ENCODE results near the gene MAVS.

The MAVS gene

GRCh38 chr20:3800256-3800877 is 46.3 kb upstream of the MAVS start:
- H3K9me3 Mint-ChIP-seq = no peaks in the 10 kb centered on the region
- peak overlapping the region in 2 of 3 experiments; percentile 44 to 49 for H3K4me3 Mint-ChIP-seq
- H3K27me3 Mint-ChIP-seq (ENCODE audit: low read depth) = peaks cover 4% of the 10 kb centered on the region
- TF ChIP-seq CTCF (IDR thresholded peaks at IDR 0.05; ENCODE audit: unreplicated experiment in 3 of 3) = no peak
- peak overlapping the region; percentile 97 to 99 (median 98) for H3K27ac Mint-ChIP-seq
- peaks cover 26% of the 10 kb centered on the region for H3K36me3 Mint-ChIP-seq (ENCODE audit: low read depth)
- H3K4me1 Mint-ChIP-seq = peaks cover 73% of the 10 kb centered on the region

- H3K4me3 Mint-ChIP-seq = no peak overlapping the region
- peaks cover 29% of the 10 kb centered on the region for H3K36me3 Mint-ChIP-seq (ENCODE audit: low read depth)
- TF ChIP-seq CTCF (IDR thresholded peaks at IDR 0.05; ENCODE audit: unreplicated experiment in 3 of 3) = no peak
- peaks cover 4% of the 10 kb centered on the region for H3K27me3 Mint-ChIP-seq (ENCODE audit: low read depth)
- no peaks in the 10 kb centered on the region for H3K9me3 Mint-ChIP-seq
- peak overlapping the region in 1 of 3 experiments; percentile 97 for H3K27ac Mint-ChIP-seq
- peaks cover 73% of the 10 kb centered on the region for H3K4me1 Mint-ChIP-seq
Measured at GRCh38 chr20:3800878-3801260, 45.8 kb upstream of the MAVS start.

- peak overlapping the region in 1 of 3 experiments; percentile 97 for H3K27ac Mint-ChIP-seq
- peaks cover 33% of the 10 kb centered on the region for H3K36me3 Mint-ChIP-seq (ENCODE audit: low read depth)
- peaks cover 4% of the 10 kb centered on the region for H3K27me3 Mint-ChIP-seq (ENCODE audit: low read depth)
- no peak overlapping the region for H3K4me3 Mint-ChIP-seq
- no peaks in the 10 kb centered on the region for H3K9me3 Mint-ChIP-seq
- TF ChIP-seq CTCF (IDR thresholded peaks at IDR 0.05; ENCODE audit: unreplicated experiment in 3 of 3) = no peak
- H3K4me1 Mint-ChIP-seq = peaks cover 70% of the 10 kb centered on the region
Measured at GRCh38 chr20:3801299-3801698, 45.3 kb upstream of the MAVS start.

GRCh38 chr20:3801846-3802245 is 44.8 kb upstream of the MAVS start:
- Mint-ChIP-seq H3K36me3 (ENCODE audit: low read depth) (peaks cover 33% of the 10 kb centered on the region), H3K27me3 (ENCODE audit: low read depth) (peaks cover 4% of the 10 kb centered on the region), H3K9me3 (no peaks in the 10 kb centered on the region), H3K4me1 (peaks cover 70% of the 10 kb centered on the region), H3K27ac (no peak overlapping the region), H3K4me3 (no peak overlapping the region)
- no peak for TF ChIP-seq CTCF (IDR thresholded peaks at IDR 0.05; ENCODE audit: unreplicated experiment in 3 of 3)

- H3K27ac Mint-ChIP-seq = peak overlapping the region in 2 of 3 experiments; percentile 59 to 74
- no peak for TF ChIP-seq CTCF (IDR thresholded peaks at IDR 0.05; ENCODE audit: unreplicated experiment in 3 of 3)
- H3K9me3 Mint-ChIP-seq = no peaks in the 10 kb centered on the region
- H3K4me1 Mint-ChIP-seq = peaks cover 70% of the 10 kb centered on the region
- peak overlapping the region in 2 of 3 experiments; percentile 32 to 53 for H3K4me3 Mint-ChIP-seq
- H3K36me3 Mint-ChIP-seq (ENCODE audit: low read depth) = peaks cover 33% of the 10 kb centered on the region
- H3K27me3 Mint-ChIP-seq (ENCODE audit: low read depth) = peaks cover 4% of the 10 kb centered on the region
Measured at GRCh38 chr20:3802524-3803239, 44.0 kb upstream of the MAVS start.

All from nephron (organoid).